Bronchial epithelial cell (primary cell): ENCODE data around the gene RBFOX1. TPM values are rescaled to one million over a fixed set of nuclear protein-coding genes. Genes with fewer than 3 reads are reported as not detected.

Source experiments
- DNase-seq: peaks from one replicate; pipeline ENCODE4 v3.0.0-alpha.2; 2010; ENCODE audit warnings: low read depth
- FAIRE-seq: peaks from 2 replicates; lab custom pipeline; 2011; peaks lifted over from hg19 to GRCh38; lab: Jason Lieb, UNC
- H3K27me3 ChIP-seq: 2 replicates; pipeline ENCODE4 v1.5.1; 2011; ENCODE audit warnings: low read length; ENCODE audit not compliant: control insufficient read depth, insufficient read depth
- H3K36me3 ChIP-seq: 2 replicates; pipeline ENCODE4 v1.5.1; 2011; ENCODE audit warnings: low read length; ENCODE audit not compliant: control insufficient read depth, insufficient read depth
- H3K4me3 ChIP-seq: 2 replicates; pipeline ENCODE4 v1.5.1; 2011; ENCODE audit warnings: mild to moderate bottlenecking, low read depth, low read length, control low read depth
- CTCF ChIP-seq: IDR thresholded peaks from 2 replicates; pipeline ENCODE4 v1.5.1; 2011; ENCODE audit warnings: mild to moderate bottlenecking, moderate library complexity, low read length, control low read depth, inconsistent platforms; ENCODE audit not compliant: insufficient read depth, severe bottlenecking
- total RNA-seq: library from RNA; depleted of rRNA; stranded (reverse); fragments of >200 nt; gene quantifications from 2 replicates; pipeline ENCODE4 v1.2.1, GENCODE V29; 2014

RBFOX1 gene
- total RNA-seq, 1 donor from 2014 or later: not detected

- FAIRE-seq (no peak), DNase-seq (no peak)
- Histone ChIP-seq H3K36me3 (no peaks in the 10 kb centered on the region), H3K27me3 (no peaks in the 10 kb centered on the region), H3K4me3 (no peak overlapping the region)
- TF ChIP-seq CTCF: no peak
Observed at GRCh38 chr16:7722761-7723160, 390.1 kb downstream of the RBFOX1 start.

GRCh38 chr16:7731141-7731540 lies 398.5 kb downstream of the RBFOX1 start:
- Histone ChIP-seq H3K36me3 (no peaks in the 10 kb centered on the region), H3K27me3 (no peaks in the 10 kb centered on the region), H3K4me3 (no peak overlapping the region)
- TF ChIP-seq CTCF: no peak
- no peak for DNase-seq
- no peak for FAIRE-seq

GRCh38 chr16:7736138-7736665 lies 403.6 kb downstream of the RBFOX1 start:
- no peak for FAIRE-seq
- no peaks in the 10 kb centered on the region for H3K36me3 ChIP-seq
- no peak for TF ChIP-seq CTCF
- no peaks in the 10 kb centered on the region for H3K27me3 ChIP-seq
- no peak for DNase-seq
- H3K4me3 ChIP-seq: no peak overlapping the region

GRCh38 chr16:7742626-7743025 lies 410.0 kb downstream of the RBFOX1 start:
- H3K36me3 ChIP-seq: no peaks in the 10 kb centered on the region
- H3K27me3 ChIP-seq: no peaks in the 10 kb centered on the region
- DNase-seq: no peak
- H3K4me3 ChIP-seq: no peak overlapping the region
- TF ChIP-seq CTCF: no peak
- no peak for FAIRE-seq

- Histone ChIP-seq H3K36me3 (no peaks in the 10 kb centered on the region), H3K27me3 (no peaks in the 10 kb centered on the region), H3K4me3 (no peak overlapping the region)
- TF ChIP-seq CTCF: no peak
- DNase-seq (no peak), FAIRE-seq (no peak)
Observed at GRCh38 chr16:7744546-7745264, 412.1 kb downstream of the RBFOX1 start.
